Keratinocyte (primary cell): ENCODE results near the gene DTD1. TPM values are rescaled to one million over a fixed set of nuclear protein-coding genes. Genes with fewer than 3 reads are reported as not detected.

Experiments used
- DNase-seq: peaks from one replicate; pipeline ENCODE4 v3.0.0-alpha.2; 2011; ENCODE audit warnings: low read depth, missing footprints, low spot score
- FAIRE-seq: peaks from 2 replicates; lab custom pipeline; 2011; peaks lifted over from hg19 to GRCh38; lab: Jason Lieb, UNC
- H2AFZ ChIP-seq: 2 replicates; pipeline ENCODE4 v1.6.0; 2012; ENCODE audit warnings: low read length, control low read depth, inconsistent platforms; ENCODE audit not compliant: control insufficient read depth
- H3K27ac ChIP-seq: 2 replicates; pipeline ENCODE4 v1.5.1; 2011; ENCODE audit warnings: low read length; ENCODE audit not compliant: control insufficient read depth, insufficient read depth
- H3K27me3 ChIP-seq: 3 replicates; pipeline ENCODE4 v1.6.0; 2011; ENCODE audit warnings: low read length; ENCODE audit not compliant: control insufficient read depth, insufficient read depth; ENCODE audit errors: extremely low read depth
- H3K36me3 ChIP-seq, 2 experiments: 2 replicates in 1 of 2; 3 replicates in 1 of 2; pipeline ENCODE4 v1.5.1; 2011; ENCODE audit warnings: low read length in 2 of 2, mild to moderate bottlenecking in 1 of 2; ENCODE audit not compliant: control insufficient read depth in 2 of 2, insufficient read depth in 2 of 2; ENCODE audit errors: extremely low read depth in 1 of 2
- H3K4me1 ChIP-seq: 3 replicates; pipeline ENCODE4 v1.5.1; 2011; ENCODE audit warnings: low read length; ENCODE audit not compliant: control insufficient read depth, insufficient read depth; ENCODE audit errors: extremely low read depth
- H3K4me2 ChIP-seq: 3 replicates; pipeline ENCODE4 v1.6.0; 2011; ENCODE audit warnings: low read depth, low read length; ENCODE audit not compliant: control insufficient read depth, insufficient read depth; ENCODE audit errors: extremely low read depth
- H3K4me3 ChIP-seq, 3 experiments: fragments of 200-600 bp in 1 of 3; sonication (generic) in 1 of 3; 2 replicates in 2 of 3; 3 replicates in 1 of 3; pipeline ENCODE4 v1.5.1; 2011 to 2016; ENCODE audit warnings: low read length in 3 of 3, mild to moderate bottlenecking in 3 of 3, control low read depth in 2 of 3, inconsistent platforms in 1 of 3, low read depth in 1 of 3, mixed read lengths in 1 of 3, mixed run types in 1 of 3, moderate library complexity in 1 of 3; ENCODE audit not compliant: control insufficient read depth in 2 of 3, insufficient read depth in 2 of 3; ENCODE audit errors: extremely low read depth in 1 of 3
- H3K79me2 ChIP-seq: 2 replicates; pipeline ENCODE4 v1.6.0; 2012; ENCODE audit warnings: low read length; ENCODE audit not compliant: control insufficient read depth, insufficient read depth
- H3K9ac ChIP-seq: 3 replicates; pipeline ENCODE4 v1.6.0; 2011; ENCODE audit warnings: low read length; ENCODE audit not compliant: control insufficient read depth, insufficient read depth; ENCODE audit errors: extremely low read depth
- H3K9me1 ChIP-seq: 3 replicates; pipeline ENCODE4 v1.6.0; 2011; ENCODE audit warnings: low read length; ENCODE audit not compliant: control insufficient read depth, insufficient read depth; ENCODE audit errors: extremely low read depth
- H3K9me3 ChIP-seq: 2 replicates; pipeline ENCODE4 v1.5.1; 2012; ENCODE audit warnings: low read depth, low read length; ENCODE audit not compliant: control insufficient read depth
- H4K20me1 ChIP-seq: 3 replicates; pipeline ENCODE4 v1.6.0; 2011; ENCODE audit warnings: low read length; ENCODE audit not compliant: control insufficient read depth, insufficient read depth; ENCODE audit errors: extremely low read depth
- EZH2 ChIP-seq: IDR thresholded peaks from one replicate; pipeline ENCODE4 v1.6.1; 2012; ENCODE audit warnings: inconsistent platforms, mild to moderate bottlenecking, low read length, moderate library complexity
- dilution Hi-C: fragments of 300-500 bp; cut with MboI; formaldehyde crosslinking; loops from one replicate; pipeline ENCODE4 v1.7.0; 2020; ENCODE audit warnings: low sequenced_read_pairs; ENCODE audit not compliant: extremely low pct_ligation_motif_present
- polyA plus RNA-seq, 5 experiments: library from polyadenylated mRNA; depleted of rRNA in 3 of 5; stranded (reverse) in 3 of 5; stranded (forward) in 1 of 5; unstranded in 1 of 5; fragments of >200 nt; gene quantifications; 1 replicate in 1 of 5; 2 replicates in 3 of 5; 3 replicates in 1 of 5; pipeline versions ENCODE4 v1.2.1 to v1.2.3, GENCODE V29; 2011 to 2012; ENCODE audit warnings: missing spikeins in 2 of 5, low read depth in 1 of 5, low replicate concordance in 1 of 5
- TF ChIP-seq, protein P1 (sequence below), 3 experiments: IDR thresholded peaks in 1 of 3; conservative IDR thresholded peaks in 1 of 3; optimal IDR thresholded peaks in 1 of 3; 2 replicates in 2 of 3; 3 replicates in 1 of 3; pipeline versions ENCODE3 to v1.5.1; 2011; ENCODE audit warnings: low read length in 3 of 3, mild to moderate bottlenecking in 3 of 3, moderate library complexity in 2 of 3, control low read depth in 1 of 3, inconsistent platforms in 1 of 3; ENCODE audit not compliant: insufficient read depth in 2 of 3; ENCODE audit errors: extremely low read depth in 1 of 3

DTD1 gene
- polyA plus RNA-seq, 1 donor (not counting 4 experiments of a cell fraction or from before 2014, with no cell fraction given): 68.3 TPM

DNA sequence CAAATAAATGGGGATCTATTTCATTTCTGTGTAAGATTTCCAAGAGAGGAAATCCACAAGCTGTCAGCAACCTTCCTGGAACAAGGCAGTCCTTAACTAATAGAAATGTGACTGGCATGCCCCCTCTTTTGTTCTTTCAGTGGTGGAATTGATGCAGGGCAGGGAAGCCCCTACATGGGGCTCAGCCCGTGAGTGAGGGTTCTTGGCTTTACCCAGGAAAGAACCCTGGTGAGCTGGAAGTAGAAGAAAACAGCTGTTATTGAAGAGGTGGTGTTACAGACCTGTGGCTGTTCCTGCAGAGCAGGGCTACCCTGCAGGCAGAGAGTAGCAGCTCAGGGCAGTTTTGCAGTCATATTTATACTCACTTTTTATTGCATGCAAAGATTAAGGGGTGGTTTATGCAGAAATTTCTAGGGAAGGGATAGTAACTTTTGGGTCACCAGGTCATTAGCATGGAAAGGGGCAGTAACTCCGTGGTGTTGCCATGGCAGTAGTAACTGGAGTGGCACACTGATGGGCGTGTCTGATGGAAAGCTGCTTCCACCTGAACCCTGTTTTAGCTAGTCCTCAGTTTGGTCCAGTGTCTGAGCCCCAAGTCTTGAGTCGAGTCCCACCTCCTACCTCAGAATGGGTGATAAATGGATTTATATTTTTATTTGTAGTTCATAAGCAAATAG lies 137.1 kb downstream of the DTD1 start:
- no peaks in the 10 kb centered on the region for H4K20me1 ChIP-seq
- no peak for DNase-seq
- dilution Hi-C loops: no loop called here
- no peak overlapping the region for H2AFZ ChIP-seq
- no peaks in the 10 kb centered on the region for H3K27me3 ChIP-seq
- H3K9me1 ChIP-seq: peaks cover 3% of the 10 kb centered on the region
- FAIRE-seq: no peak
- H3K9me3 ChIP-seq: no peaks in the 10 kb centered on the region
- no peak for TF ChIP-seq EZH2
- TF ChIP-seq, protein P1, sequence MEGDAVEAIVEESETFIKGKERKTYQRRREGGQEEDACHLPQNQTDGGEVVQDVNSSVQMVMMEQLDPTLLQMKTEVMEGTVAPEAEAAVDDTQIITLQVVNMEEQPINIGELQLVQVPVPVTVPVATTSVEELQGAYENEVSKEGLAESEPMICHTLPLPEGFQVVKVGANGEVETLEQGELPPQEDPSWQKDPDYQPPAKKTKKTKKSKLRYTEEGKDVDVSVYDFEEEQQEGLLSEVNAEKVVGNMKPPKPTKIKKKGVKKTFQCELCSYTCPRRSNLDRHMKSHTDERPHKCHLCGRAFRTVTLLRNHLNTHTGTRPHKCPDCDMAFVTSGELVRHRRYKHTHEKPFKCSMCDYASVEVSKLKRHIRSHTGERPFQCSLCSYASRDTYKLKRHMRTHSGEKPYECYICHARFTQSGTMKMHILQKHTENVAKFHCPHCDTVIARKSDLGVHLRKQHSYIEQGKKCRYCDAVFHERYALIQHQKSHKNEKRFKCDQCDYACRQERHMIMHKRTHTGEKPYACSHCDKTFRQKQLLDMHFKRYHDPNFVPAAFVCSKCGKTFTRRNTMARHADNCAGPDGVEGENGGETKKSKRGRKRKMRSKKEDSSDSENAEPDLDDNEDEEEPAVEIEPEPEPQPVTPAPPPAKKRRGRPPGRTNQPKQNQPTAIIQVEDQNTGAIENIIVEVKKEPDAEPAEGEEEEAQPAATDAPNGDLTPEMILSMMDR (optimal IDR thresholded peaks at IDR 0.05 in 1 of 3, IDR thresholded peaks at IDR 0.05 in 1 of 3, conservative IDR thresholded peaks at IDR 0.05 in 1 of 3; ENCODE audit: extremely low read depth in 1 of 3, insufficient read depth in 2 of 3, low read length in 3 of 3): no peak
- no peak overlapping the region for H3K4me2 ChIP-seq
- H3K4me3 ChIP-seq: no peak overlapping the region
- H3K9ac ChIP-seq: no peak overlapping the region
- peaks cover 12% of the 10 kb centered on the region for H3K4me1 ChIP-seq
- H3K36me3 ChIP-seq: no peaks in the 10 kb centered on the region
- H3K27ac ChIP-seq: no peak overlapping the region
- H3K79me2 ChIP-seq: no peaks in the 10 kb centered on the region

DNA sequence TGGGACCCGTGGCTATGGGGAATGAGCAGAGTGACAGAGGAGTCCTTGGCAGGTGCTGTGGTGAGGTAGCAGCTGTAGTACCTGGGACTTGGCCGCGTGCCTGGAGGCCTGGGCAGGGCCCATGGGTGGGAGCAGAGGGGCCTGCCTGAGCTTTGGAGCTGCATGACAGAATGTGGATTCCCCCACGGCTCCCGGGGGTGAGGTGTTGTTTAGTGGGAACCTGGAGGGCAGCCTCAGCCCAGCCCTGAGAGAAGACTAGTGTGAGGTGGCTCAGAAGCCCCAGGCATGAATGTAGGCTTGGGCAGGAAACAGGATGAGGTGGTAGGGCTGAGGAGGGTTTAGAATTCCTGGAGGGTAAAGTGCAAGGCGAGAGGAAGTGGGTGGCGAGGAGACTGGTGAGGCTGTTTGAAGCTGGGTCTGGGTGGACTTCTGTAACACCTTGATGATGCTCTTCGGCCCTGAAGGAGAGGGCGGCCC lies 139.2 kb downstream of the DTD1 start:
- no peaks in the 10 kb centered on the region for H3K36me3 ChIP-seq
- peaks cover 12% of the 10 kb centered on the region for H3K4me1 ChIP-seq
- no peak for FAIRE-seq
- no peaks in the 10 kb centered on the region for H3K27me3 ChIP-seq
- H3K27ac ChIP-seq: no peak overlapping the region
- H2AFZ ChIP-seq: no peak overlapping the region
- no peak overlapping the region for H3K4me2 ChIP-seq
- dilution Hi-C loops: no loop called here
- H3K9ac ChIP-seq: no peak overlapping the region
- H3K4me3 ChIP-seq: no peak overlapping the region
- H3K79me2 ChIP-seq: no peaks in the 10 kb centered on the region
- peaks cover 3% of the 10 kb centered on the region for H3K9me1 ChIP-seq
- no peaks in the 10 kb centered on the region for H3K9me3 ChIP-seq
- H4K20me1 ChIP-seq: no peaks in the 10 kb centered on the region
- DNase-seq: peak; percentile 19
- TF ChIP-seq, protein P1 (optimal IDR thresholded peaks at IDR 0.05 in 1 of 3, IDR thresholded peaks at IDR 0.05 in 1 of 3, conservative IDR thresholded peaks at IDR 0.05 in 1 of 3; ENCODE audit: extremely low read depth in 1 of 3, insufficient read depth in 2 of 3, low read length in 3 of 3): no peak
- TF ChIP-seq EZH2: no peak
